ENCODE data around the gene RPL41. TPM values are rescaled to one million over a fixed set of nuclear protein-coding genes. Genes with fewer than 3 reads are reported as not detected.

The RPL41 gene
- total RNA-seq, 1 donor: 2,844 TPM

GRCh38 chr12:56078427-56078826 is 38.0 kb upstream of the RPL41 start:
- no peak overlapping the region for H3K27ac ChIP-seq (ENCODE audit: low read depth, low read length)
- peaks cover 21% of the 10 kb centered on the region for H3K27me3 ChIP-seq (ENCODE audit: insufficient read depth, low read length)
- TF ChIP-seq CTCF (IDR thresholded peaks at IDR 0.05; ENCODE audit: extremely low read depth, low read depth, low read length): no peak
- H3K79me2 ChIP-seq (ENCODE audit: insufficient read depth, low read length): no peaks in the 10 kb centered on the region
- H3K4me2 ChIP-seq (ENCODE audit: insufficient read depth, low read length): peak overlapping the region; percentile 97
- DNase-seq (ENCODE audit: insufficient read length, low spot score, missing footprints): no peak
- no peaks in the 10 kb centered on the region for H3K9me3 ChIP-seq (ENCODE audit: low read depth, low read length)
- no peak overlapping the region for H3K4me3 ChIP-seq (ENCODE audit: insufficient read depth, low read length)
- H4K20me1 ChIP-seq (ENCODE audit: insufficient read depth, low read length): no peaks in the 10 kb centered on the region
- H3K36me3 ChIP-seq (ENCODE audit: insufficient read depth, low read length): no peaks in the 10 kb centered on the region
- H3K4me1 ChIP-seq (ENCODE audit: insufficient read depth, low read length): peaks cover 9% of the 10 kb centered on the region
- peak overlapping the region; percentile 96 for H2AFZ ChIP-seq (ENCODE audit: low read length)

- Histone ChIP-seq H3K36me3 (ENCODE audit: insufficient read depth, low read length) (no peaks in the 10 kb centered on the region), H3K27ac (ENCODE audit: low read depth, low read length) (peak overlapping the region; percentile 48), H3K4me2 (ENCODE audit: insufficient read depth, low read length) (peak overlapping the region; percentile 97), H4K20me1 (ENCODE audit: insufficient read depth, low read length) (no peaks in the 10 kb centered on the region), H3K4me3 (ENCODE audit: insufficient read depth, low read length) (peak overlapping the region; percentile 79), H3K4me1 (ENCODE audit: insufficient read depth, low read length) (peaks cover 9% of the 10 kb centered on the region), H3K27me3 (ENCODE audit: insufficient read depth, low read length) (peaks cover 25% of the 10 kb centered on the region), H3K9me3 (ENCODE audit: low read depth, low read length) (no peaks in the 10 kb centered on the region), H3K79me2 (ENCODE audit: insufficient read depth, low read length) (no peaks in the 10 kb centered on the region), H2AFZ (ENCODE audit: low read length) (peak overlapping the region; percentile 96)
- peak; percentile 81 for TF ChIP-seq CTCF (IDR thresholded peaks at IDR 0.05; ENCODE audit: extremely low read depth, low read depth, low read length)
- DNase-seq (ENCODE audit: insufficient read length, low spot score, missing footprints): peak; percentile 97
Observed at GRCh38 chr12:56078931-56079722, 37.3 kb upstream of the RPL41 start.

- H3K79me2 ChIP-seq (ENCODE audit: insufficient read depth, low read length): no peaks in the 10 kb centered on the region
- peak within 1 kb of the TSS; percentile 97 for H3K4me2 ChIP-seq (ENCODE audit: insufficient read depth, low read length)
- H4K20me1 ChIP-seq (ENCODE audit: insufficient read depth, low read length): no peaks in the 10 kb centered on the region
- H3K4me1 ChIP-seq (ENCODE audit: insufficient read depth, low read length): peaks cover 9% of the 10 kb centered on the region
- no peaks in the 10 kb centered on the region for H3K36me3 ChIP-seq (ENCODE audit: insufficient read depth, low read length)
- no peak for TF ChIP-seq CTCF (IDR thresholded peaks at IDR 0.05; ENCODE audit: extremely low read depth, low read depth, low read length)
- no peaks in the 10 kb centered on the region for H3K9me3 ChIP-seq (ENCODE audit: low read depth, low read length)
- peak within 1 kb of the TSS; percentile 79 for H3K4me3 ChIP-seq (ENCODE audit: insufficient read depth, low read length)
- H3K27me3 ChIP-seq (ENCODE audit: insufficient read depth, low read length): peaks cover 25% of the 10 kb centered on the region
- peak within 1 kb of the TSS; percentile 96 for H2AFZ ChIP-seq (ENCODE audit: low read length)
- peak within 1 kb of the TSS; percentile 48 for H3K27ac ChIP-seq (ENCODE audit: low read depth, low read length)
- DNase-seq (ENCODE audit: insufficient read length, low spot score, missing footprints): peak; percentile 99
Observed at GRCh38 chr12:56079723-56080555, 36.5 kb upstream of the RPL41 start, which contains the start of gene ERBB3. TSS of gene ERBB3 (plus strand) at chr12:56080165. CDS start at chr12:56080301, 136 bp downstream.

All from osteoblast (primary cell).